ENCODE results near the gene STAG2. TPM values are rescaled to one million over a fixed set of nuclear protein-coding genes. Genes with fewer than 3 reads are reported as not detected.

Gene STAG2
- total RNA-seq, 3 donors from 2014 or later: 60.2 to 91.1 (median 69.5) TPM

DNA sequence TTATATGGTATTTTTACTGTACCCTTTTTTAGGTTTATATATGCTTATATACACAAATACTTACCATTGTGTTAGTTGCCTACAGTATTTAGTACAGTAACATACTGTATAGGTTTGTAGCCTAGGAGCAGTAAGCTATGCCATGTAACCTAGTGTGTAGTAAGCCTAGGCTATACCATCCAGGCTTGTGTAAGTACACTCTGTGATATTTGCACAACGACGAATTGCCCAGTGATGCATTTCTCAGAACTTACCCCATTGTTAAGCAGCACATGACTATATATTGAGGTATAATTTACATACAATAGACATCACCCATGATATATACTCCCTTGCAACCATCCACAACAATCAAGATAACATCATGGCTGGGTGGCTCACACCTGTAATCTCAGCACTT is 40.1 kb downstream of the STAG2 start:
- no peak for DNase-seq
- H3K4me1 ChIP-seq (ENCODE audit: low read depth): no peaks in the 10 kb centered on the region
- intact Hi-C loops (cut with DNase I, micrococcal nuclease): no loop called here
- no peaks in the 10 kb centered on the region for H3K9me3 ChIP-seq
- peak; percentile 49 for ATAC-seq
- no peak overlapping the region for H3K4me3 ChIP-seq
- no peaks in the 10 kb centered on the region for H3K36me3 ChIP-seq (ENCODE audit: low read depth)
- TF ChIP-seq, protein P1, sequence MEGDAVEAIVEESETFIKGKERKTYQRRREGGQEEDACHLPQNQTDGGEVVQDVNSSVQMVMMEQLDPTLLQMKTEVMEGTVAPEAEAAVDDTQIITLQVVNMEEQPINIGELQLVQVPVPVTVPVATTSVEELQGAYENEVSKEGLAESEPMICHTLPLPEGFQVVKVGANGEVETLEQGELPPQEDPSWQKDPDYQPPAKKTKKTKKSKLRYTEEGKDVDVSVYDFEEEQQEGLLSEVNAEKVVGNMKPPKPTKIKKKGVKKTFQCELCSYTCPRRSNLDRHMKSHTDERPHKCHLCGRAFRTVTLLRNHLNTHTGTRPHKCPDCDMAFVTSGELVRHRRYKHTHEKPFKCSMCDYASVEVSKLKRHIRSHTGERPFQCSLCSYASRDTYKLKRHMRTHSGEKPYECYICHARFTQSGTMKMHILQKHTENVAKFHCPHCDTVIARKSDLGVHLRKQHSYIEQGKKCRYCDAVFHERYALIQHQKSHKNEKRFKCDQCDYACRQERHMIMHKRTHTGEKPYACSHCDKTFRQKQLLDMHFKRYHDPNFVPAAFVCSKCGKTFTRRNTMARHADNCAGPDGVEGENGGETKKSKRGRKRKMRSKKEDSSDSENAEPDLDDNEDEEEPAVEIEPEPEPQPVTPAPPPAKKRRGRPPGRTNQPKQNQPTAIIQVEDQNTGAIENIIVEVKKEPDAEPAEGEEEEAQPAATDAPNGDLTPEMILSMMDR (IDR thresholded peaks at IDR 0.05): no peak

GRCh38 chrX:124005228-124005627 is 43.7 kb downstream of the STAG2 start:
- DNase-seq (no peak), ATAC-seq (no peak)
- intact Hi-C loops (cut with DNase I, micrococcal nuclease): no loop called here
- H3K9me3 ChIP-seq: no peaks in the 10 kb centered on the region
- no peaks in the 10 kb centered on the region for H3K36me3 ChIP-seq (ENCODE audit: low read depth)
- no peak overlapping the region for H3K4me3 ChIP-seq
- no peaks in the 10 kb centered on the region for H3K4me1 ChIP-seq (ENCODE audit: low read depth)
- TF ChIP-seq, protein P1 (IDR thresholded peaks at IDR 0.05): no peak

DNA sequence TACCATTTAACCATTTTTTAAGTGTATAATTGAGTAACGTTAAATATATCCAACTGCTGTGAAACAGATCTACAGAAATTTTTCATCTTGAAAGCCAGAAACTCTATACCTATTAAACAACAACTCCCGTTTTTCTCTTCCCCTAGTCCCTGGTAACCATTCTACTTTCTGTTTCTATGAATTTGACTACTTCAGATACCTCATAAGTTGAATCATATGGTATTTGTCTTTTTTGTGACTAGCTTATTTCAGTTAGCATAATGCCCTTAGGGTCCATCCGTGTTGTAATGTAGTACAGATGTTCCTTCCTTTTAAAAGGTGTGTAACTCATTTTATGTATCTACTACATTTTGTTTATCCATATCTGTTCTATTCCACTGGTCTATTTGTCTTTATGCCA is 48.7 kb downstream of the STAG2 start:
- Histone ChIP-seq H3K4me3 (no peak overlapping the region), H3K4me1 (ENCODE audit: low read depth) (peaks cover 3% of the 10 kb centered on the region), H3K9me3 (no peaks in the 10 kb centered on the region), H3K36me3 (ENCODE audit: low read depth) (no peaks in the 10 kb centered on the region)
- TF ChIP-seq, protein P1 (IDR thresholded peaks at IDR 0.05): no peak
- no peak for ATAC-seq
- DNase-seq: no peak
- intact Hi-C loops (cut with DNase I, micrococcal nuclease): no loop called here

DNA sequence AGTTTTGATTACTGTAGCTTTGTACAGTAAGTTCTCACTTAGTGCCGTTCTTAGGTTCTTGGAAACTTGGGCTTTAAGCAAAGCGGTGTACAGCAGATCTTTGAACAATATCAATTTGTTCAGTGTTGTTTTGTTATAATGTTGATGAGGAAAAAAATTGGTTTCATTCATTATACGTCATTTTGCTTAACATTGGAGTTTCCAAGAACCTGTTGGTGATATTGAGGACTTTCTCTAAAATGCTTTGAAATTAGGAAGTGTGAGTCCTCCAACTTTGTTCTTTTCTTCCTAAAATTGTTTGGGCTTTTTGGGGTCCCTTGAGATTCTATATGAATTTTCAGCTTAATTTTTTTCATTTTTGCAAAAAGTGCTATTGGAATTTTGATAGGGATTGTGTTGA is 49.1 kb downstream of the STAG2 start:
- Histone ChIP-seq H3K36me3 (ENCODE audit: low read depth) (no peaks in the 10 kb centered on the region), H3K4me3 (no peak overlapping the region), H3K9me3 (no peaks in the 10 kb centered on the region), H3K4me1 (ENCODE audit: low read depth) (peaks cover 3% of the 10 kb centered on the region)
- TF ChIP-seq, protein P1 (IDR thresholded peaks at IDR 0.05): no peak
- ATAC-seq (no peak), DNase-seq (no peak)
- intact Hi-C loops (cut with DNase I, micrococcal nuclease): no loop called here

GRCh38 chrX:124015721-124016120 is 54.2 kb downstream of the STAG2 start:
- Histone ChIP-seq H3K36me3 (ENCODE audit: low read depth) (no peaks in the 10 kb centered on the region), H3K9me3 (no peaks in the 10 kb centered on the region), H3K4me1 (ENCODE audit: low read depth) (peaks cover 3% of the 10 kb centered on the region), H3K4me3 (no peak overlapping the region)
- DNase-seq (no peak), ATAC-seq (peak; percentile 89)
- TF ChIP-seq, protein P1 (IDR thresholded peaks at IDR 0.05): no peak
- intact Hi-C loops (cut with DNase I, micrococcal nuclease): no loop called here

GRCh38 chrX:124016825-124017224 is 55.3 kb downstream of the STAG2 start:
- Histone ChIP-seq H3K4me1 (ENCODE audit: low read depth) (peaks cover 3% of the 10 kb centered on the region), H3K9me3 (no peaks in the 10 kb centered on the region), H3K36me3 (ENCODE audit: low read depth) (no peaks in the 10 kb centered on the region), H3K4me3 (no peak overlapping the region)
- ATAC-seq: no peak
- no peak for DNase-seq
- TF ChIP-seq, protein P1 (IDR thresholded peaks at IDR 0.05): no peak
- intact Hi-C loops (cut with DNase I, micrococcal nuclease): no loop called here

Data from mucosa of descending colon (tissue), 3 donors.